LHCN-M2 (cell line): ENCODE measurements around the gene RGP1. TPM values are rescaled to one million over a fixed set of nuclear protein-coding genes. Genes with fewer than 3 reads are reported as not detected.

Source experiments
- DNase-seq: peaks from one replicate; pipeline ENCODE4 v3.0.0-alpha.2; 2012; ENCODE audit warnings: low read depth
- total RNA-seq: library from RNA; depleted of rRNA; stranded (reverse); fragments of >200 nt; gene quantifications from 2 replicates; pipeline ENCODE4 v1.2.3, GENCODE V29; 2014

RGP1 gene
- total RNA-seq, 1 experiment from 2014 or later: 17.4 TPM

GRCh38 chr9:35771534-35771933, 22.4 kb downstream of the RGP1 start:
- no peak for DNase-seq

GRCh38 chr9:35771943-35772342, 22.9 kb downstream of the RGP1 start:
- DNase-seq: no peak

- DNase-seq: no peak
Observed at GRCh38 chr9:35774907-35775635, 26.0 kb downstream of the RGP1 start.

- DNase-seq: no peak
Observed at GRCh38 chr9:35776018-35776417, 26.9 kb downstream of the RGP1 start.

GRCh38 chr9:35778496-35778895, 29.4 kb downstream of the RGP1 start:
- no peak for DNase-seq

GRCh38 chr9:35781066-35781465, 32.0 kb downstream of the RGP1 start:
- no peak for DNase-seq

- DNase-seq: no peak
Observed at GRCh38 chr9:35783418-35783817, 34.3 kb downstream of the RGP1 start.

GRCh38 chr9:35789541-35789940, 40.5 kb downstream of the RGP1 start:
- DNase-seq: no peak

- DNase-seq: no peak
Observed at GRCh38 chr9:35790025-35790384, 40.9 kb downstream of the RGP1 start.

GRCh38 chr9:35790385-35791296, 41.6 kb downstream of the RGP1 start:
- peak; percentile 86 for DNase-seq

GRCh38 chr9:35791297-35791921, 42.3 kb downstream of the RGP1 start, which contains the start of gene NPR2:
NPR2 (plus strand) TSS chr9:35791591; CDS start chr9:35792409, 818 bp downstream.
- peak; percentile 34 for DNase-seq

- no peak for DNase-seq
Observed at GRCh38 chr9:35792024-35792813, 43.1 kb downstream of the RGP1 start.

GRCh38 chr9:35792826-35793225, 43.7 kb downstream of the RGP1 start:
- DNase-seq: no peak

GRCh38 chr9:35793461-35793860, 44.4 kb downstream of the RGP1 start:
- DNase-seq: no peak

GRCh38 chr9:35795695-35796094, 46.6 kb downstream of the RGP1 start:
- DNase-seq: no peak

GRCh38 chr9:35797311-35798109, 48.4 kb downstream of the RGP1 start:
- DNase-seq: no peak

GRCh38 chr9:35798658-35799374, 49.7 kb downstream of the RGP1 start:
- DNase-seq: peak; percentile 55

GRCh38 chr9:35800530-35800929, 51.4 kb downstream of the RGP1 start:
- DNase-seq: no peak

- no peak for DNase-seq
Observed at GRCh38 chr9:35801328-35802128, 52.4 kb downstream of the RGP1 start.
